NCI-H2029 (cell line): ENCODE measurements around the gene UBXN4.
"Not testable (repeated sequence)": the region's sequence is repeated elsewhere in the genome, so short reads cannot be mapped to it uniquely, and the experiment has no call there.

Experiments
- DNase-seq: peaks from one replicate; lab custom pipeline; 2025; lab: John Stamatoyannopoulos, UW

Gene UBXN4

GRCh38 chr2:135807874-135808273, 66.2 kb downstream of the UBXN4 start:
- not testable (repeated sequence) for DNase-seq

- DNase-seq: no peak
These were observed 71.4 kb downstream of the UBXN4 start for GRCh38 chr2:135812907-135813511.

- no peak for DNase-seq
These were observed 73.6 kb downstream of the UBXN4 start for GRCh38 chr2:135815269-135815668.

GRCh38 chr2:135817466-135817865, 75.8 kb downstream of the UBXN4 start:
- DNase-seq: no peak

- DNase-seq: no peak
These were observed 76.3 kb downstream of the UBXN4 start for GRCh38 chr2:135817951-135818350.

- no peak for DNase-seq
These were observed 77.4 kb downstream of the UBXN4 start for GRCh38 chr2:135818937-135819610.

- peak; percentile 72 for DNase-seq
These were observed 78.5 kb downstream of the UBXN4 start for GRCh38 chr2:135820003-135820618.

GRCh38 chr2:135821190-135821589, 79.5 kb downstream of the UBXN4 start:
- DNase-seq: no peak

- no peak for DNase-seq
These were observed 81.2 kb downstream of the UBXN4 start for GRCh38 chr2:135822855-135823254.

- no peak for DNase-seq
These were observed 83.5 kb downstream of the UBXN4 start for GRCh38 chr2:135825131-135825530.

- DNase-seq: no peak
These were observed 84.0 kb downstream of the UBXN4 start for GRCh38 chr2:135825550-135826176.

GRCh38 chr2:135826544-135826943, 84.9 kb downstream of the UBXN4 start:
- DNase-seq: no peak

GRCh38 chr2:135829378-135830135, 87.9 kb downstream of the UBXN4 start:
- peak; percentile 51 for DNase-seq

- DNase-seq: no peak
These were observed 89.6 kb downstream of the UBXN4 start for GRCh38 chr2:135831180-135831812.

GRCh38 chr2:135832891-135833290, 91.2 kb downstream of the UBXN4 start:
- no peak for DNase-seq
